Thyroid gland (tissue), 4 donors: ENCODE measurements around the gene TMA7.

Experiments used
- POLR2A ChIP-seq, 2 donors: fragments of 450-650 bp; IDR thresholded peaks; one replicate each; pipeline ENCODE4 v1.6.1; 2017; ENCODE audit warnings: antibody characterized with exemption in 2 of 2, mild to moderate bottlenecking in 2 of 2, moderate library complexity in 1 of 2
- TF ChIP-seq, protein P1 (sequence below), 6 experiments: fragments of 200-600 bp in 3 of 6; fragments of 450-650 bp in 3 of 6; sonication (generic) in 3 of 6; IDR thresholded peaks; one replicate each; pipeline ENCODE4 v1.5.1; 2016 to 2019; ENCODE audit warnings: antibody characterized with exemption in 6 of 6, mild to moderate bottlenecking in 2 of 6, inconsistent platforms in 1 of 6, moderate library complexity in 1 of 6

DNA sequence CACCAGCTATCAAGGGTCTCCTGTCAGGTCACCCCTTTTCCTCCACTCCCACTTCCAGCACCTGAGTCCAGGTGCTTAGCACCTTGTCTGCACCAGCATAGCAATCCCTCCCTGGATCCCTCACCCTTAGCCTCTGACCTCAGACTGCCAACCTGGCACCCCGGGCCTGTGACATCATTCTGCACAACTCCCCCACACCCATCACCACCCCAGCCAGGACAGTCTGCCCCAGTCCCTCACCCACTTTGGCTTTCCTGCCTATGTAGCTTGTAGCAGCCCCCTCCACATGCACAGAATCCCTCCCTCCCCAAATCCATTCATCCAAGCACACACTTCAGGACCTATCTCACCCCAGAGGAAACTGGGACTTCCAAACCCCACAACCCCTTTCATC lies 9.4 kb upstream of the TMA7 start:
- TF ChIP-seq, protein P1, sequence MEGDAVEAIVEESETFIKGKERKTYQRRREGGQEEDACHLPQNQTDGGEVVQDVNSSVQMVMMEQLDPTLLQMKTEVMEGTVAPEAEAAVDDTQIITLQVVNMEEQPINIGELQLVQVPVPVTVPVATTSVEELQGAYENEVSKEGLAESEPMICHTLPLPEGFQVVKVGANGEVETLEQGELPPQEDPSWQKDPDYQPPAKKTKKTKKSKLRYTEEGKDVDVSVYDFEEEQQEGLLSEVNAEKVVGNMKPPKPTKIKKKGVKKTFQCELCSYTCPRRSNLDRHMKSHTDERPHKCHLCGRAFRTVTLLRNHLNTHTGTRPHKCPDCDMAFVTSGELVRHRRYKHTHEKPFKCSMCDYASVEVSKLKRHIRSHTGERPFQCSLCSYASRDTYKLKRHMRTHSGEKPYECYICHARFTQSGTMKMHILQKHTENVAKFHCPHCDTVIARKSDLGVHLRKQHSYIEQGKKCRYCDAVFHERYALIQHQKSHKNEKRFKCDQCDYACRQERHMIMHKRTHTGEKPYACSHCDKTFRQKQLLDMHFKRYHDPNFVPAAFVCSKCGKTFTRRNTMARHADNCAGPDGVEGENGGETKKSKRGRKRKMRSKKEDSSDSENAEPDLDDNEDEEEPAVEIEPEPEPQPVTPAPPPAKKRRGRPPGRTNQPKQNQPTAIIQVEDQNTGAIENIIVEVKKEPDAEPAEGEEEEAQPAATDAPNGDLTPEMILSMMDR (IDR thresholded peaks at IDR 0.05) = no peak
- TF ChIP-seq POLR2A (IDR thresholded peaks at IDR 0.05) = no peak
